Thyroid gland (tissue), 4 donors: ENCODE data around the gene RARB. TPM values are rescaled to one million over a fixed set of nuclear protein-coding genes. Genes with fewer than 3 reads are reported as not detected.

Experiments
- DNase-seq, 2 donors: peaks; one replicate each; pipeline ENCODE4 v3.0.0-alpha.2; 2019
- H3K27ac ChIP-seq, 3 donors: fragments of 200-600 bp; sonication (generic); 1 replicate in 2 of 3; 2 replicates in 1 of 3; pipeline ENCODE4 v1.5.1; 2016 to 2019; ENCODE audit warnings: mild to moderate bottlenecking in 1 of 3, moderate library complexity in 1 of 3
- H3K27me3 ChIP-seq: fragments of 200-600 bp; sonication (generic); one replicate; pipeline ENCODE4 v1.5.1; 2019
- H3K36me3 ChIP-seq, 2 donors: fragments of 200-600 bp; sonication (generic); one replicate each; pipeline ENCODE4 v1.5.1; 2016 to 2019
- H3K4me1 ChIP-seq, 2 donors: fragments of 200-600 bp; sonication (generic); one replicate each; pipeline ENCODE4 v1.5.1; 2017 to 2019
- H3K4me3 ChIP-seq, 3 donors: fragments of 200-600 bp; sonication (generic); replicated peaks in 1 of 3; 1 replicate in 2 of 3; 2 replicates in 1 of 3; pipeline ENCODE4 v1.5.1; 2016; ENCODE audit warnings: mild to moderate bottlenecking in 1 of 3
- H3K9me3 ChIP-seq: fragments of 200-600 bp; sonication (generic); one replicate; pipeline ENCODE4 v1.5.1; 2017
- POLR2A ChIP-seq, 2 donors: fragments of 450-650 bp; IDR thresholded peaks; one replicate each; pipeline ENCODE4 v1.6.1; 2017; ENCODE audit warnings: antibody characterized with exemption in 2 of 2, mild to moderate bottlenecking in 2 of 2, moderate library complexity in 1 of 2
- WGBS, 2 donors: methylation state at CpG; one replicate each; pipeline ENCODE4 v1.1.5; 2017; 5-methylcytosine and 5-hydroxymethylcytosine counted together
- intact Hi-C: fragments of 100-400 bp; cut with DNase I; formaldehyde crosslinking; loops from one replicate; pipeline ENCODE4 v1.15.1; 2023
- total RNA-seq, 4 donors: library from RNA; depleted of rRNA; stranded (reverse); fragments of >200 nt; gene quantifications; one replicate each; pipeline ENCODE4 v1.2.3, GENCODE V29; 2016
- TF ChIP-seq, protein P1 (sequence below), 6 experiments: fragments of 200-600 bp in 3 of 6; fragments of 450-650 bp in 3 of 6; sonication (generic) in 3 of 6; IDR thresholded peaks; one replicate each; pipeline ENCODE4 v1.5.1; 2016 to 2019; ENCODE audit warnings: antibody characterized with exemption in 6 of 6, mild to moderate bottlenecking in 2 of 6, inconsistent platforms in 1 of 6, moderate library complexity in 1 of 6

RARB gene
- total RNA-seq, 4 donors from 2014 or later, result 13.6 to 31.5 (median 20.5) TPM

DNA sequence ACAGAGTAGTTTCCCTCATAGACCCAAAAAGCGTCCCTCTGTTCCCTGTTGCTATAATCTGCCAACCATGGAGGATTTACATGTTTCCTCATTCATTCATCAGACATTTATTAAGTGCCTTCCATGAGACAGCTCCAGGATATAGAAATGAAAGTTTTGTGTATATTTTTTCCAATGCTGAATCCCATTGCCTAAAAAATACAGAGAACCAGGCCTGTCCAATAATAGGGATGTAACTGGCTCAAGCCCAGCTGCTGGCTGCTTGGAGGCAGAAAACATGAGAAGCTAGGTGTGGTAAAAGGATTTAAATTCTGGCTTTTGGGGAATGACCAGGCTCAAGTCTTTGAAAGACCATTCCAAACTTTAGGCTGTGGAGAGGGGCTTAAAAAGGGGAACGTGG, 41.5 kb downstream of the RARB start:
- DNase-seq, result no peak
- intact Hi-C loops, result no loop called here
- 67 to 72% methylated on average over 2 of the region's 2 CpGs for WGBS, 2 donors
- Histone ChIP-seq H3K27ac (peak overlapping the region; percentile 43 to 79 (median 67)), H3K9me3 (no peaks in the 10 kb centered on the region), H3K4me1 (peaks cover 37 to 48% of the 10 kb centered on the region in 2 donors), H3K27me3 (no peaks in the 10 kb centered on the region), H3K36me3 (no peaks in the 10 kb centered on the region), H3K4me3 (no peak overlapping the region)
- TF ChIP-seq POLR2A (IDR thresholded peaks at IDR 0.05), result no peak
- TF ChIP-seq, protein P1, sequence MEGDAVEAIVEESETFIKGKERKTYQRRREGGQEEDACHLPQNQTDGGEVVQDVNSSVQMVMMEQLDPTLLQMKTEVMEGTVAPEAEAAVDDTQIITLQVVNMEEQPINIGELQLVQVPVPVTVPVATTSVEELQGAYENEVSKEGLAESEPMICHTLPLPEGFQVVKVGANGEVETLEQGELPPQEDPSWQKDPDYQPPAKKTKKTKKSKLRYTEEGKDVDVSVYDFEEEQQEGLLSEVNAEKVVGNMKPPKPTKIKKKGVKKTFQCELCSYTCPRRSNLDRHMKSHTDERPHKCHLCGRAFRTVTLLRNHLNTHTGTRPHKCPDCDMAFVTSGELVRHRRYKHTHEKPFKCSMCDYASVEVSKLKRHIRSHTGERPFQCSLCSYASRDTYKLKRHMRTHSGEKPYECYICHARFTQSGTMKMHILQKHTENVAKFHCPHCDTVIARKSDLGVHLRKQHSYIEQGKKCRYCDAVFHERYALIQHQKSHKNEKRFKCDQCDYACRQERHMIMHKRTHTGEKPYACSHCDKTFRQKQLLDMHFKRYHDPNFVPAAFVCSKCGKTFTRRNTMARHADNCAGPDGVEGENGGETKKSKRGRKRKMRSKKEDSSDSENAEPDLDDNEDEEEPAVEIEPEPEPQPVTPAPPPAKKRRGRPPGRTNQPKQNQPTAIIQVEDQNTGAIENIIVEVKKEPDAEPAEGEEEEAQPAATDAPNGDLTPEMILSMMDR (IDR thresholded peaks at IDR 0.05), result no peak

GRCh38 chr3:25471081-25471768, 43.2 kb downstream of the RARB start:
- intact Hi-C loops, result no loop called here
- Histone ChIP-seq H3K4me3 (no peak overlapping the region), H3K9me3 (no peaks in the 10 kb centered on the region), H3K27me3 (no peaks in the 10 kb centered on the region), H3K36me3 (no peaks in the 10 kb centered on the region), H3K27ac (peak overlapping the region; percentile 10 to 79 (median 24)), H3K4me1 (peaks cover 38 to 50% of the 10 kb centered on the region in 2 donors)
- no peak for TF ChIP-seq POLR2A (IDR thresholded peaks at IDR 0.05)
- TF ChIP-seq, protein P1 (IDR thresholded peaks at IDR 0.05), result no peak
- no peak for DNase-seq
- WGBS, 2 donors, result 60 to 72% methylated on average over 9 of the region's 9 CpGs

DNA sequence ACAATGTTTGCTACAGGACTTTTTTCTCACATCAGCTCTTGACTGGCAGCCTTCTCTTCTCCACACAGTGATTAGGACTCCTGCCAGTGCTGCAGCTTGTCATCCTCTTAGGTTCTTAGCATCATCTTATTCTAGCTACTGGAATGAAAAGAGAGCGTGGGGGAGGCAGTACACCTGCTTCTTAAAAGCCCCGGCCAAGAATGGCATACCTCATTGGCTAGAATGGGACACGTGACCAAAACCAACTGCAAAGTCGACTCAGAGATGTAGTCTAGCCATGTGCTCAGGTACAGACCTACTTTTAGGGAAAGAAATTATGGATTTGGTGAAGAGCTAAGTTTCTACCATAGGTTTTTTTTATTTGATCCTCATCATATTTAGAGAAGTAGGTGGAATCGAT, 44.1 kb downstream of the RARB start:
- WGBS, 2 donors, result 88 to 93% methylated on average over 5 of the region's 5 CpGs
- peaks cover 46 to 60% of the 10 kb centered on the region in 2 donors for H3K4me1 ChIP-seq
- intact Hi-C loops, result no loop called here

GRCh38 chr3:25472731-25473130, 44.7 kb downstream of the RARB start:
- WGBS, 2 donors, result 94 to 98% methylated on average over 3 of the region's 3 CpGs
- intact Hi-C loops, result no loop called here
- H3K36me3 ChIP-seq, result no peaks in the 10 kb centered on the region

More for the DNA sequence above, 44.1 kb downstream of the RARB start:
- Histone ChIP-seq H3K36me3 (no peaks in the 10 kb centered on the region), H3K27me3 (no peaks in the 10 kb centered on the region), H3K4me3 (no peak overlapping the region), H3K9me3 (no peaks in the 10 kb centered on the region), H3K27ac (peak overlapping the region; percentile 3 to 79 (median 10))
- DNase-seq, result no peak
- TF ChIP-seq, protein P1 (IDR thresholded peaks at IDR 0.05), result no peak
- TF ChIP-seq POLR2A (IDR thresholded peaks at IDR 0.05), result no peak

DNA sequence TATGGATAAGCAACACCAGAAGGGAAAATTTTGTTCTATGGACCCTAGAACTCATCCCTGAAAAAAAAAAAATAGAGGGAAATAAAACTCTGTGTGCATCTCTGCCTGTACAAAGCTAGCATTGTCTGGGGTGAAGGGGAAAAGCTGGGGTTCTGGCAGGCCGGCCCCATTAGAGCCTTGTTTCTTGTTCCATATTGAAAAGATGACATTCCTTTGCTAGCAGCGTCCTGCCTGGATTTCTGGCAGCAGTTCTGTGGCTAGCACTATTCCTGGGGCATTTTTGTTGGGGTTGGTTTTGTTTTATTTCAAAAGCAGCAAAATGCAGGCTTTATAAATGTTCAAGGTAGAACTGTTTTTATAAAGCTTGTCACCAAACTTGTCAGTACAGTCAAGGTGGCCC, 45.2 kb downstream of the RARB start:
- peak in 1 of 2 donors; percentile 46 for DNase-seq
- H3K4me1 ChIP-seq, result peaks cover 53 to 60% of the 10 kb centered on the region in 2 donors

More at GRCh38 chr3:25472731-25473130, 44.7 kb downstream of the RARB start:
- no peak for DNase-seq
- no peaks in the 10 kb centered on the region for H3K9me3 ChIP-seq
- H3K27ac ChIP-seq, result peak overlapping the region; percentile 74 to 79 (median 78)
- H3K4me3 ChIP-seq, result no peak overlapping the region
- TF ChIP-seq, protein P1 (IDR thresholded peaks at IDR 0.05), result no peak
- no peak for TF ChIP-seq POLR2A (IDR thresholded peaks at IDR 0.05)
- H3K4me1 ChIP-seq, result peaks cover 49 to 61% of the 10 kb centered on the region in 2 donors
- no peaks in the 10 kb centered on the region for H3K27me3 ChIP-seq

More for the DNA sequence above, 45.2 kb downstream of the RARB start:
- H3K4me3 ChIP-seq, result no peak overlapping the region
- intact Hi-C loops, result no loop called here
- H3K9me3 ChIP-seq, result no peaks in the 10 kb centered on the region
- peak overlapping the region; percentile 74 to 79 (median 78) for H3K27ac ChIP-seq
- no peaks in the 10 kb centered on the region for H3K27me3 ChIP-seq
- TF ChIP-seq, protein P1 (IDR thresholded peaks at IDR 0.05), result no peak
- no peak for TF ChIP-seq POLR2A (IDR thresholded peaks at IDR 0.05)
- H3K36me3 ChIP-seq, result no peaks in the 10 kb centered on the region
- 23 to 39% methylated on average over 2 of the region's 2 CpGs for WGBS, 2 donors
